ENCODE results near the gene AGAP5.
"Not testable (repeated sequence)": the region's sequence is repeated elsewhere in the genome, so short reads cannot be mapped to it uniquely, and the experiment has no call there.

AGAP5 gene

GRCh38 chr10:73697675-73698159 is at the start of gene AGAP5:
TSS of gene AGAP5 (minus strand) at chr10:73698109. CDS start at chr10:73697755, 354 bp downstream.
- in situ Hi-C loops (cut with HindIII; ENCODE audit: low sequenced_read_pairs) = not testable (repeated sequence)

DNA sequence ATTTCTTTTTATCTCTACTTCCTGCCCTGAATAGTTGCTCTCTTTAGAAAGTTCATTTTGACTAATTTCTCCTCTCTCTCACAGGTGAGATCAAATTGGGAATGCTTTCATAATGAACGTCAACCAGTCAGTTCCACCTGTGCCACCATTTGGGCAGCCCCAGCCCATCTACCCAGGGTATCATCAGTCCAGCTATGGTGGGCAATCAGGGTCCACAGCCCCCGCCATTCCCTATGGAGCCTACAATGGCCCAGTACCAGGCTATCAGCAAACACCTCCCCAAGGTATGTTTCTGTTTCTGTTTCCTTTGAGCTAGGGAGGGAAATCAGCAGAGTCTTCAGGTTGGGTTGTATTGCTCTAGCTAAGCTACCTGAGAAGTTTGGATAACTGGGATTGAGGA is 48.8 kb upstream of the AGAP5 start:
- in situ Hi-C loops (cut with HindIII; ENCODE audit: low sequenced_read_pairs) = no loop called here

DNA sequence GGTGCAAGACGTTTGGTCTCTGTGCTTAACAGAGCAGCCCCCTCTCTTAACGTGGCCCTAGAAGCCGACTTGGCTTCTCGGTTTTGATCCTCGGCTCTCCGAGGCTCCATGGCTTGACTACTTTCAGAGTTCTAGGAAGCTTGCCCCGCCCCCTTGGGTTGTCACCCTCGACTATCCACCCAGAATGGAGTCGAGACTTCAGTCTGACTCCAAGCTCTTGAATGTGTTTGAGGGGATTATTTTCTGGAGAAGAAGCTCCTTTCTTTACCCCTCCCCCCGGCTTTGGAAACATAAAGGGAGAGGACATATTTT is 46.7 kb upstream of the AGAP5 start:
- in situ Hi-C loops (cut with HindIII; ENCODE audit: low sequenced_read_pairs) = no loop called here

DNA sequence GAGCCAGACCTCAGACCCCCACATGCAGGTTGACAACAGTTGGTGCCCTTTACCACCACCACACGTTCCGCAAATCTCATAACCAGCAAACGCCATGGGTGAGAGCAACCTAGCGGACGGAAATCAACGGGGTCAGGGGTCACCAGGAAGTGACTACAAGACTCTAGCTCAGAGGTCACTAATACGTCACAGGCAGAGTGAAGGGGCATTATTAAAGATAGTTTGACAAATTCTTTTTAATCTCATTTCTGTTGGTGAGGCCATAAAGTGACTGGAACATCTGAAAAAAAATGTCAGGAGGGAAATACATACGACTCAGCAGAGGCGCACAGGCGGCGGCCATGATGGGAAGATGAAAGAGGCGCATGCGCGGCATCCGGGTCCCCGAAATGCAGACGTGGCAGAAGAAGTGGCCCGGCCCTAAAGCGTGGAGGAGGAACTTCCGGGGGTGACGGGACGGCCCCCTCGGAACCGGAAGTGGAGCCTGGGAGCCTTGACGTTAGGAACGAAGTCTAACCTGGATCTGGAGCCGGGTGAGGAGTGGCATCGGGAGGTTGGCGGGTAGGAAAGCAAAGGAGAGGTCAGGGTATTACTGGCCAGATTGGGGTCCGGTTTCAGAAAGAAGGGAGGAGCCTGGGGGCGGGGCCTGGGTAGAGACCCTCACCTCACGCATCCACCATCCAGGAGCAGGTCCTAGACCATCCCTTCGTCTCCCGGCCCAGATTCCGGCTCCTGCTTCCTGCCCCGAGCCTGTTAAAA is 46.2 kb upstream of the AGAP5 start, which contains the start of gene SEC24C:
SEC24C (plus strand) TSS at position 468 of the 759 bp plus-strand sequence. CDS start 2,461 bp downstream, outside the sequence.
- in situ Hi-C loops (cut with HindIII; ENCODE audit: low sequenced_read_pairs) = no loop called here

DNA sequence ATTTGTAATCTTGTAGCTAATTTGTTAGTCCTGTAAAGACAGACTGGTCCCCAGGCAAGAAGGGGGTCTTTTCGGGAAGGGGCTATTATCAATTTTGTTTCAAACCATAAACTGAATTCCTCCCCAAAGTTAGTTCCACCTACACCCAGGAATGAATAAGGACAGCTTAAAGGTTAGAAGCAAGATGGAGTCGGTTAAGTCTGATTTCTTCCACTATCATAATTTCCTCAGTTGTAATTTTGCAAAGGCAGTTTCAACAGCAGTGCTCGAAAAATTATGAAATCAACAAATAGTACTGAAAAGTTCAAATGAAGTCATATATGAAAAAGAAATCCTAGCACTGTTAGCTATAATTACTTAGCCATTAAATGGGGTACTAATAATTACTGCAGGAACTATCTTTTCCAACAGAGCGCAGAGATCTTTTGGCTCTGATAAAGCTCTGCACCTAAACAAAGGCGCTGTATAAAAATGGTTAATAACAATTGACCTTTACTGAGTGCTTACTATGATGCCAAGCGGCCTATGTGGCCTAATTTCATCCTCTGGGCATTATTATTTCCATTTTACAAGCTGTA is 45.5 kb upstream of the AGAP5 start:
- in situ Hi-C loops (cut with HindIII; ENCODE audit: low sequenced_read_pairs) = no loop called here

- in situ Hi-C loops (cut with HindIII; ENCODE audit: low sequenced_read_pairs) = no loop called here
Measured at GRCh38 chr10:73742454-73742734, 44.5 kb upstream of the AGAP5 start.

DNA sequence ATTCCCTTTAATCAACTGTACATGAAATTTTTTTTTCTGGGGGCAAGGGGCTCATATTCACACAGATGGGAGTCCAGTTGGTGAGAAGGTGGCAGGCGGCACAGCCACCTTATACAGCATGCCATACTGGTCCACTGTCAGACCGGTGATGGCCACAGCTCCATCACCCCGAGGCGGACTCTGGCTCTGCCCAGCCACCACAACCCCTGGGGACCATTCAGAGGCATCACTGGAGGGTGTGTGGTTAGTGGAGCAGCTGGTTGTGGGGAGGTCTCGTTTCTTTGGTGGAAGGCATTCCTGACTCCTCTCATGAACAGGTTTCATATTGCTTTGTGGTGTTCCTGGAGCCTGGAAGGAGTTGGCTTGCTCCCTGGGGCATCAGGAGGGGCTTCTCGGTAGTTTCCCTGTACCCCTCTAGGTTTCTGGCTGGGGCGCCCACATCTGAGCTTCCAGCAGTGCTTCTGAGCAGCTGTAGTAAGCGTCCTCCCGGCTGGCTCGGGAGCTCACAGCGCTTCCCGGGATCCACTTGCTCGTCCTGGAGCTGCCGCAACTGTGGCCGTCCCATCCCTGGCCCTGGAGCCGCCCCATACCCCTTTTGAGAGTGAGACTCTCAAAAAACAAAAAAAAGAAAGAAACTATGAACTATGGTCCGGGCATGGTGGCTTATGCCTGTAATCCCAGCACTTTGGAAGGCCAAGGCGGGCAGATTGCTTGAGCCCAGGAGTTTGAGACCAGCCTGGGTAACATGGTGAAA is 42.8 kb upstream of the AGAP5 start:
- in situ Hi-C loops (cut with HindIII; ENCODE audit: low sequenced_read_pairs) = not testable (repeated sequence)

- in situ Hi-C loops (cut with HindIII; ENCODE audit: low sequenced_read_pairs) = no loop called here
Measured at GRCh38 chr10:73734796-73735305, 36.9 kb upstream of the AGAP5 start.

DNA sequence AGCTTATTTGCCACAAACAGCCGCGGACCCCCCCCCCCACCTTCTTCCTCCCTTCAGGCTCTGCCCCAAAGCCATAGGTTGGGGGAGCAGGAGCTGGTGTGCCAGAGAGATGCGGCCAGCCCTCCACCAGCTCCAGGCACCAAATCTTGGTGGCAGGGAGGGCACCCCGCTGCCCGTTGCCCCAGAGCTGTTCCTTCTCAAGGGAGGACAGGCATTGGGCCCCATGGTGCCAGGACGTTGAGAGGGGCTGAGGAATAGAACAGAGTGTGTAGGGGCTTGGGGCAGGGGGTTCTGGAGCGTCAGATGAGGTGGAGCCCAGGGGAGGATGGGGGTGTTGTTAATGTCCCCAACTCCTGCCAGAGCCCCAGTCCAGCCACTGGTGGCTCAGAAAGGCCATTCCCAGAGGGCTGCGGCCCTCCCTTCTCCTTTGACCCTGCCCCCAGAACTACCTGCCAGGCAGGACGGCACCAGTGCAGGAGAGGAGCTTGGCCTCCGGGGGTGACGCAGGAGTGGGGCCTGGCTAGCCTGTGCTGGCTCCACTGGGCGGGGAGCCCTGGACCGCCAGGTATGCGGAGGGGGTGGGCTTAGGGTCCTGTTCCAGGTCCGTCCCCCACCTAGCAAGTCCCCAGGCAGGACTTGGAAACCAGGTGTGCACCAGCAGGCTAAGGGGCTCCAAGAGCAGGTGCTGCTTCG is 36.3 kb upstream of the AGAP5 start:
- in situ Hi-C loops (cut with HindIII; ENCODE audit: low sequenced_read_pairs) = no loop called here

DNA sequence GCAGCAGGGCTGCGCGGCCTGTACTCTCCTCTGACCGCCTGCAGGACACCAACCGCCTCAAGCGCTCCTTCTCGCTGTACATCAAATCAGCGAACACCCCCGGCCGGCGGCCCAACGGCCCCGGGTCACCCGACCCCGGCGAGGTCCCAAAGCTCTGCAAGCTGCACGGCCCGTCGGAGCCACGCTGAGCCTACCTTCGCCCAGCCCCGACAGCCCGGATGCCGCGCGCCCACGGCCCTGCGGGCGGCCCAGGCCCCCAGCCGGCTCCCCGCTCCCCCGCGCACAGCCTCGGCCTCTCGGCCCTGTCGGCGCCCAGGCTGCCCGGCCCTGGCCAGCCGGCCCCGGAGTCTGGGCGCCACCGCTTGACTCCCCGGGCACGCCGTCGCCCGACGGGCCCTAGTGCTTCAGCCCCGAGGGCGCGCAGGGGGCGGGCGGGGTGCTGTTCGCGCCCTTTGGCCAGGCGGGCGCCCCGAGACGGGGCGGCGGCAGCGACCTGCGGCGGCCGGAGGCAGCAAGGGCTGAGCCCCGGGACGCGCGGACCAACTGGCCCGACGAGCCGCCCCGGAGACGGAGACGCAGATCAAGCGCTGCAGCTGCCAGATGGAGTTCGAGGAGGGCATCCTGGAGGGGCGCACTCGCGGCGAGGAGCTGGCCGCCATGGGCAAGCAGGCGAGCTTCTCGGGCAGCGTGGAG is 35.2 kb upstream of the AGAP5 start:
- in situ Hi-C loops (cut with HindIII; ENCODE audit: low sequenced_read_pairs) = no loop called here

DNA sequence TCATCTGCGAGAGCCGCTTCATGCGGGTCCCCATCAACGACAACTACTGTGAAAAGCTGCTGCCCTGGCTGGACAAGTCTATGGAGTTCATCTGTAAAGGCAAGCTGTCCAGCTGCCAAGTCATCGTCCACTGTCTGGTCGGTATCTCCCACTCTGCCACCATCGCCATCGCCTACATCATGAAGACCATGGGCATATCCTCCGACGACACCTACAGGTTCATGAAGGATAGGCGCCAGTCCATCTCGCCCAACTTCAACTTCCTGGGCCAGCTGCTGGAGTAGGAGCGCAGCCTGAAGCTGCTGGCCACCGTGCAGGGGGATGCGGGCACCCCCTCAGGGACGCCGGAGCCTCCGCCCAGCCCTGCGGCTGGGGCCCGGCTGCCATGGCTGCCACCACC is 34.5 kb upstream of the AGAP5 start:
- in situ Hi-C loops (cut with HindIII; ENCODE audit: low sequenced_read_pairs) = no loop called here

GRCh38 chr10:73731588-73732375 is 33.9 kb upstream of the AGAP5 start:
- in situ Hi-C loops (cut with HindIII; ENCODE audit: low sequenced_read_pairs) = no loop called here

- in situ Hi-C loops (cut with HindIII; ENCODE audit: low sequenced_read_pairs) = no loop called here
Measured at GRCh38 chr10:73730153-73730906, 32.4 kb upstream of the AGAP5 start.

DNA sequence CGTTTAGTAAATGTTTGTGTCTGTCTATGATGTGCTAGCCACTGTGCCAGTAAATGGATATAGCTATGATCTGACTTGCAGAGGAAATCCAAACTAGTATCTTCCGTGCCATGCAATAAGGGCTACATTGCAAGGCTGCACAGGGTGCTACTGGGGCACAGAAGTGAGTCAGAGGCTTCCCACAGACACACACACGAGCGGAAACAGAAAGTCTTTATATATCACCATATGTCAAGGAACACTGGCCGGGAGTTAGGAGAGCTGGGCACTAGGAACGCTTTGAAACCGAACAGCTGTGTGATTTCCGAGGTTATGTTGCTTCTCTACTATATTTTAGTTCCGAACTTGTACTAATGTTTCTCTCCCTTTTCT is 31.9 kb upstream of the AGAP5 start:
- in situ Hi-C loops (cut with HindIII; ENCODE audit: low sequenced_read_pairs) = not testable (repeated sequence)

DNA sequence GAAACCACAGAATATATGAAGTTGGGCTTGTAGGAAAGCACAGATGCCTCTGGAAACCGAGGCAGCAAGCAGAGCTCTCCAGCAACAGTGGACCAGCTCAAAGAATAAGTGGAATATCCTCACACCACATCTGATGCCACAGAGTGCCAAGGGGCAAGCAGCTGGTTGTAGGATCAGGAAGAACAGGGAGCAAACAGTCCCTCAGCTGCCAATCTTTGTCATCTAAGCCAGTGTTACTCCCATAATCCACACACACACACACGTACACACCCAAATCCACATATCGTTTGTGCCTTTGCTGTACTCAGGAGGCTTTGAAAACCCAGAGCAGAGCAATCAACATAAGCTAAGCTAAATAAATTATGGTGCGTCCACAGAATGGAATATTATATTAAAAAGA is 25.6 kb upstream of the AGAP5 start:
- in situ Hi-C loops (cut with HindIII; ENCODE audit: low sequenced_read_pairs) = no loop called here

DNA sequence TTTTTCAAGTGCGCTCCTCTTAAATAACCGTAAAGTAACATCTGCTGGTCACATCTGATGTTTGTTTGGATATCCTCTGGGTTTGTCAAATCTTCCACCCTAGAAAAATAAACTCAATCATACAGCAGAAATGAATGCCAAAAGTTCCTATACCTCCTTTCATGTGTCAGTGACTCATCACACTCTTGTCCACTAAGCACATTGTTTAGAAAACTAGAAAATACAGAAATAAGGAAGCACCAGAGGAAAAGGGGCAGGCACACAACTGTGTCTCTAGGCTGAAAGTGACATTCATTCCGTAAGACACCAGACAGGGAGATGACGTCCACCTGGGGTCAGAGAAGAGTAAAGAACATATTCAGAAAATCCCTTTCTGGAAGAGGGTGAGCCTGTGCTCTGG is 22.7 kb upstream of the AGAP5 start:
- in situ Hi-C loops (cut with HindIII; ENCODE audit: low sequenced_read_pairs) = not testable (repeated sequence)

DNA sequence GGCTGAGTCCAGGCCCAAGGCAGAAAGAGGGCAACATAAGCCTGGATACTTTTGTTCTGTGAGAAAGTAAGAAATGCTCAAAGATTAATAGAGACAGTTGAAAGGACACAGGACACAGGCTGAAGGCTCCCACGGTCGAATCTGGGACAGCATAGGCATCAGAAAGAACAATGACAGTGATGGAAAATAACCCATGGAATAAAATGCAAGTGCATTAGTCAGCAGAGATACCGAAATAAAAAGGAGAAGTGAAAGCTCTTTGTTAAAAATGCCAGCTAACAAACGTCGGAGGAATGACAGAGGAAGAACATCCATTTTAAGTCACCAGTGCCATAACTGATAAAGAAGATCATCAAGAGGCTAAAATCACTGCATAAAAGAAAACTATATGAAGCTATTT is 19.6 kb upstream of the AGAP5 start:
- in situ Hi-C loops (cut with HindIII; ENCODE audit: low sequenced_read_pairs) = no loop called here

DNA sequence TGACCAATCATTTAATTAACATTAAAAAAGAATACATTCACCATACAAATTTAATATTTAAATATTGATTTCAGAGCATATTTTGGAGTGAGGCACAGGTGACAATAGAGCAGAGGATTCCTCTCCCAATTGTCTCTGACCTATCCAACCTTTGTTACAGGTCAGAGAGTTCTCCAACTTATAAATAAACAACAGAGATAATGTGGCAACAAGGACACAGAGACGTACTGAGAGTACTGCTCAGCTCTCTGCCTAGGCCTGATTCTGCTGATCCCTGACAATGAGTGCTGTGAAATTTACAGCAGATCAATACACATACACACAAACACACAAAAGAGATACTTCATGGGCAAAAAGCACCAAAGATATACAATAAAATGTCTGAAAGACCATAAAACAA is 18.3 kb upstream of the AGAP5 start:
- in situ Hi-C loops (cut with HindIII; ENCODE audit: low sequenced_read_pairs) = no loop called here

All from DLD1 (cell line).